ENCODE measurements around the gene CBLB.

Gene CBLB

DNA sequence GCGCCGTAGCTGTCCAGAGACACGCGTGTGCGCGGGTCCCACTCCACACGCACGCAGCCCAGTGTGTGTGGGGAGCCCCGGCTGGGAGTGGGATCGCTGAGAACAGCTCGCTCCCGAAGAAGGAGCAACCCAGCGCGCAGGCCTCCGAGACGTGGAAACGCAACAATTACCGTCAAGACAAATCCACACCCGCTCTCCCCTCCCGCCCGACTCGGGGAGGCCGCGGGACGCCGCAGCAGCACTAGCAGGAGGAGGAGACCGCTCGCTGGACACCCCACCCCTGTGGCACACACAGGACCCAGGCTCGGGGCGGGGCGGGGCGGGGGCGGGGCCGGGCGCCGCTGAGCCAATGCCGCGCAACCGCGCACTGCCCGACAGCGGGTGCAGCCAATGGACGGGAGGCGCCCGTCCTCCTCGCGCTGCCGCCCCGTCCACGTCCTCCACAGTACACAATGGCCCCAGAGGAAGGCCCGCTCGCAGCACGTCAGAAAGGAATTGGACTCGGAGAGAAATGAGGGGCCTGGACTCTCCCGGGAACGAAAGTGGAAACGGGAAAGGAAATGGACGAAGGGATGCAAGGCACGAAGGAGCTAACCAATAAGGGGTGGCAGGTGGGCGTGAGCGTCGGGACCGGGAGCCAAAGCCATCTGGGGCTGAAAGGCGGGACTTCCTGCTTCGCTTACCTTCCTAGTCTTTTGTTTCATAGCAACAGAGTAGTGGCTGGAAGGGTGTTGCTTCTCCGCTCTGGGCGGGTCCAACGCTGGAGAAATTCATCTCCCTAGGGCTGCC lies at the start of gene CBLB:
CBLB (minus strand) TSS at position 271 of the 789 bp plus-strand sequence. CDS start 1,435 bp downstream, outside the sequence.
- peak; percentile 95 for DNase-seq

DNA sequence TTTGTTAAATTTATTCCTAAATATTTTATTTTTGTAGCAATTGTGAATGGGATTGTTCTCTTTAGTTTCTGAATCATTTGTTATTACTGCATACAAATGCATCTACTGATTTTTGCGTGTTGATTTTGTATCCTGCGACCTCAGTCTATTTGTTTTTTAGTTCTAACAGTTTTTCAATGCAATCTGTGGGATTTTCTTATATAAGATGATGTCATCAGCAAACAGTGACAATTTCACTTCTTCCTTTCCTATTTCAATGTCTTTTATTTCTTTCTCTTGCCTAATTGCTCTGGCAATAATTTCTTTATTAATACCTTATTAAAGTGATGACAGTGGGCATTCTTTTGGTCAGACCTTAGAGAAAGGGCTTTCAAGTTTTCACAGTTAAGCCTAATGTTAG lies 48.0 kb upstream of the CBLB start:
- DNase-seq: no peak

- DNase-seq: no peak
Measured at GRCh38 chr3:105915524-105915923, 46.7 kb upstream of the CBLB start.

DNA sequence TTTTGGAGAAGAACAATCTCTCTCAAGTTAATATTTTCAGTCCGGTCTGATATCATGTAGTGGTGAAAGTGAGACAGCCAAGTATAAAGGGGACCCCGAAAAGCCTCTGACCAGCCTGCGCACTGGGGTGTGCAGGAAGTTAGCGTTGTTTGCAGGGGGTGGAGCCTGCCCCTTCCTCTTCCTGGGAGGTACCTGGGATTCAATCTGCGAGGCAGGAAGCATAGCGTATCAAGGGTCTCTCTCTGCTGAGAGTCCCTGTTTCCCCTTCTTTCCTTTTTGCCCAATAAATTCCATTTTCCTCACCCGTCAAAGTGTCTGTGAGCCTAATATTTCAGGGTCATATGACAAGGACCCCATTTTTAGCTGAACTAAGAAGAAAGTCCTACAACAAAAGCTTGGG lies 44.8 kb upstream of the CBLB start:
- no peak for DNase-seq

DNA sequence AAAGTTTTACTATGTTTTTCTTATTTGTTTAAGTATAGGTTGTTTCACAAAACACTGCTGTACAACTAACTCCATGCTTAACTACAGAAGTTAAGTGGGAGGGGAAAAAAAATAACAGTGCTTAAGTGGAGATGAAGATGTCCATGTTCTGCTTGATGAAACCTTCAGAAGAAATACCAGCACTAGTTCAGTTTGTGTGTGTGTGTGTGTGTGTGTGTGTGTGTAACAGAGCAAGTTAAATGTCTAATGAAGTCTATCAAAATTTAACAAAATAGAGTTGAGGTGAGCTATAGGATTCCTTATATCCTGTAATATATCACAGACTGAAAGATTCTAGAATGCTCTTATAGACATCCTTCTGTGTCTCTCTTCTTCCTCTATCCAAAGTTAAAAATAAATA lies 44.1 kb upstream of the CBLB start:
- no peak for DNase-seq

GRCh38 chr3:105911496-105911895 lies 42.7 kb upstream of the CBLB start:
- DNase-seq: no peak

DNA sequence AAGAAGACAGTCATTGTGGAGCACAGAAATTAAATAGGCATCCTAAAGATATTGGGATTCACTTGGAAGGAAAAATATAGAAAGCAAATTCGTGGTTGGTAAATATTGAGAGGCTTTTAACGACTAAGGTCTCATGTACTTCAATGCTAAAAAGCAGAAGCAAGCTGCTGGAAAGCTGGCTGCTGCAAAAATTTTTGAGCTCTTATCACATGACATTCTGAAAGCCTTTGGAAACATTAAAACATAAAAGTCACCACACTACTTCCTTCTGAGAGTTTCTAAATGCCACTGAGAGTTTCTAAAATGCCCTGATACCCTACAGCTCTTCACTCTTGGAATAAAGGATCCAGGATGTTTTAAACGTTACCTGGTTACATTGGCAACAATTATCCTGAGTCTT lies 39.0 kb upstream of the CBLB start:
- no peak for DNase-seq

DNA sequence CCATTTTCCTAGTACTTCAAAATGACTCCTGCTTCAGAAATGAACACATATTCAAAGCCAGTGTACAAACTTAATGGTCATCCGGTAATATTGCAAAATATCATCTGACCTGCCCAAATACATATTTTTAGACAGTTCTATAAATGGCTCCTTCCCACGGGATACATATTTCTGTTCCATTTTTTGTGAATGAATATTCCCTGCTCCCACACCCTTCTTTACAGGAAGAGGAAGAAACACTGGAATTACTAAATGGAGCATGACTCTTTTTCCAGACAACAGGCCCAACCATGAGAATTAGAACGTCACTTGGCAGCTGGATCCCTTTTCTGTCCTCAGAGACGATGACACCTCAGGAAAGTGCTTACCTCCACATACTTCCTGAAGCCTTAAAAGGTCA lies 38.0 kb upstream of the CBLB start:
- no peak for DNase-seq

GRCh38 chr3:105906345-105906744 lies 37.5 kb upstream of the CBLB start:
- DNase-seq: no peak

DNA sequence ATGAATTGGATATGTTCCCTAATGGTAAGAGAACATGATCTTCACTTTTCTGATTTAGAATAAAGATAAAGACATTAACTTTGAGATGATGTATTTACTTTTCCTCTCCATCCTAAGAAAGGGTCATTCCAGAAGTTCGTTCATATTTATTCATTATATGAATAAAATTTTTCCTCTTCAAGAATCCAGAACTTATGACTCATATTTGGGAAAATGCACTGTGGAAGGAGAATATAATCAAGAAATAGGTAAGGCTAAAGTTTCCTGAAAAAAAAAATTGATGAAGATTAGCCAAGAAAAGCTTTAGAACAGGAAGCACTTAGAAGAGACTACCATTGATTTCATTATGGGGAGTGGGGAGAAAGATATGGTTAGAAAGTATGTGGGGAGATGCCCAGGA lies 36.5 kb upstream of the CBLB start:
- DNase-seq: no peak

- no peak for DNase-seq
Measured at GRCh38 chr3:105904678-105905284, 36.0 kb upstream of the CBLB start.

- DNase-seq: no peak
Measured at GRCh38 chr3:105904251-105904650, 35.4 kb upstream of the CBLB start.

DNA sequence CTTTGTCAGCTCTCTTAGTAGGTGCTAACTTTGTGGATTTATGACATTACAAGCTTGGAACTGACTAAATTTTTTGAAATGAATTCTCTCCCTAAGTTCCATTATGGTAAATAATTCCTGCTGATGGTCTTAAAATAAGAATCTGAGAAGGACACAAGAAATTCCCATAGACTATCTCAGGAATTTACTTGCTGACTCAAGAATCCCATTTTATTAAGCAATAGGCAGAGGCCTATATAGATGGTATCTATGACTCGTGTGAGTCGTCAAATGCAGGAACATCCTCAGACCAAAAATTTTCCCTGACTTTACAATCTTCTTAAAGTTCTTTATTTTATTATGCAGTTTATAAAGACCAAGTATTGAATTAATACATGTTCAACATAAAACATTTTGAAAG lies 30.7 kb upstream of the CBLB start:
- DNase-seq: no peak

GRCh38 chr3:105891101-105891500 lies 22.3 kb upstream of the CBLB start:
- no peak for DNase-seq

- DNase-seq: no peak
Measured at GRCh38 chr3:105888621-105889579, 20.1 kb upstream of the CBLB start.

GRCh38 chr3:105885256-105885655 lies 16.4 kb upstream of the CBLB start:
- DNase-seq: no peak

- no peak for DNase-seq
Measured at GRCh38 chr3:105883798-105884377, 15.1 kb upstream of the CBLB start.

GRCh38 chr3:105880681-105881290 lies 12.0 kb upstream of the CBLB start:
- DNase-seq: no peak

DNA sequence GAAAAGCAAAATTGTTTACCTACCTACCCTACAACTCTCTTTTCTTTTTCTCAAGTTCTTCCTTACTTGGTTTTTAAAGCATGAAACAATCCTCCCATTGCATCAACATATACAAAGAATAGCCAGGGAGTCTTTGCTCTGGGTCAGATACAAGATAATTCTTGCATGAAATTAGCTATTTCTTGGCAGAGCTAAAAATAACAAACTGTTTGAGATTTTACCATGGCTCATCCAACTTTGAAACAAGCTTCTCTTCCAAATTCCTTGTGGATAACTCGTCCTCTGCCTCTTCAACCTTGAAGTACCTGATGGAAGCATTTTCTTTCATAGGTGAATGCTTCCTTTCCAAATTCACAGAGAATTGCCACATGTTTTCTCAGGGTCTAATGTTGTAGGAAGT lies 9.2 kb upstream of the CBLB start:
- DNase-seq: no peak

GRCh38 chr3:105877336-105877910 lies 8.6 kb upstream of the CBLB start:
- no peak for DNase-seq

- no peak for DNase-seq
Measured at GRCh38 chr3:105876780-105877327, 8.0 kb upstream of the CBLB start.

All from NCI-H446 treated with DMSO at 0.1 percent for 48 hours (cell line).